ENCODE data around the gene CRADD. TPM values are rescaled to one million over a fixed set of nuclear protein-coding genes. Genes with fewer than 3 reads are reported as not detected.

The CRADD gene
- total and polyA plus RNA-seq, 2 donors (not counting 3 experiments of a cell fraction or from before 2014, with no cell fraction given): 11.7 to 14.5 TPM

DNA sequence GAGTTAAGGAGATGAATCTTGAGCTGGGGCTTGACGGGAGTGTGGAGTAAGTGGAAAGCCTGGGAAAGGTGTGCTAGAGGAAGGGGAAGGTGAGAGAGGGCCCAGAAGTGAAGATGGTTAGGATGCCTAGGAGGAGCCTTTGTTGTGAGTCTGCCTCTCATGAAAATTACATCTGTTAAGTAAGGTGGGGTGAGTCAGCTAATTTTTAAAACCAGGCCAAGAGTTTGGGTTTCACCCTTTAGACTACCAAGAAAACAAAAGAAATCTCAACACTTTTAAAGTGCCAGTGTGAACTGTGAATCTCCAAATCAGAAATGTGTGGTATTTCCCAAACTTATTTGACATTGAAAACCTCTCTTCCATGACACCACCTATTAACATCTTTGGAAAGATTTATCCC lies 185.2 kb downstream of the CRADD start:
- FAIRE-seq (no peak), DNase-seq (ENCODE audit: low read depth, low spot score) (no peak)
- H3K9ac ChIP-seq (replicated peaks; ENCODE audit: extremely low read depth, insufficient read depth, low read length): no peak overlapping the region
- H3K79me2 ChIP-seq (ENCODE audit: control insufficient read depth, insufficient read depth, low read length): no peaks in the 10 kb centered on the region
- no TSS peak for BruUV-seq (replicated peaks)
- H2AFZ ChIP-seq (ENCODE audit: low read depth, low read length): no peak overlapping the region
- no peaks in the 10 kb centered on the region for H3K9me1 ChIP-seq (replicated peaks; ENCODE audit: control insufficient read depth, extremely low read depth, insufficient read depth, low read length)
- no peaks in the 10 kb centered on the region for H3K9me3 ChIP-seq (replicated peaks; ENCODE audit: control insufficient read depth, insufficient read depth, low read length)
- H3K27ac ChIP-seq (ENCODE audit: insufficient read depth, low read depth, low read length): no peak overlapping the region
- no peak for TF ChIP-seq CTCF (IDR thresholded peaks at IDR 0.05; ENCODE audit: extremely low read depth in 1 of 2, insufficient read depth in 1 of 2, low read depth in 1 of 2, low read length in 2 of 2)
- H3K4me2 ChIP-seq (ENCODE audit: insufficient read depth, low read length): no peak overlapping the region
- CTCF ChIA-PET: no interaction called here
- intact Hi-C loops (cut with micrococcal nuclease): no loop called here
- H3K4me1 ChIP-seq (ENCODE audit: control insufficient read depth, extremely low read depth, insufficient read depth, low read length): no peaks in the 10 kb centered on the region
- H3K36me3 ChIP-seq (ENCODE audit: control insufficient read depth in 2 of 2, extremely low read depth in 1 of 2, insufficient read depth in 2 of 2, low read length in 2 of 2): no peaks in the 10 kb centered on the region
- POLR2A ChIA-PET: no interaction called here
- dilution Hi-C loops (cut with MboI; ENCODE audit: extremely low pct_ligation_motif_present, low sequenced_read_pairs): no loop called here
- no peaks in the 10 kb centered on the region for H3K27me3 ChIP-seq (ENCODE audit: control insufficient read depth in 2 of 2, insufficient read depth in 2 of 2, low read length in 2 of 2)
- H3K4me3 ChIP-seq (replicated peaks in 1 of 3; ENCODE audit: insufficient read depth in 1 of 3, low read depth in 1 of 3, low read length in 3 of 3): no peak overlapping the region
- H4K20me1 ChIP-seq (replicated peaks; ENCODE audit: control insufficient read depth, extremely low read depth, insufficient read depth, low read length): no peaks in the 10 kb centered on the region

- Histone ChIP-seq H3K9ac (replicated peaks; ENCODE audit: extremely low read depth, insufficient read depth, low read length) (no peak overlapping the region), H2AFZ (ENCODE audit: low read depth, low read length) (no peak overlapping the region), H3K9me3 (replicated peaks; ENCODE audit: control insufficient read depth, insufficient read depth, low read length) (no peaks in the 10 kb centered on the region), H3K79me2 (ENCODE audit: control insufficient read depth, insufficient read depth, low read length) (no peaks in the 10 kb centered on the region), H3K9me1 (replicated peaks; ENCODE audit: control insufficient read depth, extremely low read depth, insufficient read depth, low read length) (no peaks in the 10 kb centered on the region), H3K4me3 (replicated peaks in 1 of 3; ENCODE audit: insufficient read depth in 1 of 3, low read depth in 1 of 3, low read length in 3 of 3) (no peak overlapping the region), H3K36me3 (ENCODE audit: control insufficient read depth in 2 of 2, extremely low read depth in 1 of 2, insufficient read depth in 2 of 2, low read length in 2 of 2) (no peaks in the 10 kb centered on the region), H3K4me2 (ENCODE audit: insufficient read depth, low read length) (no peak overlapping the region), H3K4me1 (ENCODE audit: control insufficient read depth, extremely low read depth, insufficient read depth, low read length) (no peaks in the 10 kb centered on the region), H3K27me3 (ENCODE audit: control insufficient read depth in 2 of 2, insufficient read depth in 2 of 2, low read length in 2 of 2) (peaks cover 0 to 3% of the 10 kb centered on the region in 2 experiments), H3K27ac (ENCODE audit: insufficient read depth, low read depth, low read length) (no peak overlapping the region), H4K20me1 (replicated peaks; ENCODE audit: control insufficient read depth, extremely low read depth, insufficient read depth, low read length) (no peaks in the 10 kb centered on the region)
- POLR2A ChIA-PET: no interaction called here
- dilution Hi-C loops (cut with MboI; ENCODE audit: extremely low pct_ligation_motif_present, low sequenced_read_pairs): no loop called here
- CTCF ChIA-PET: no interaction called here
- FAIRE-seq (no peak), DNase-seq (ENCODE audit: low read depth, low spot score) (no peak)
- intact Hi-C loops (cut with micrococcal nuclease): no loop called here
- no TSS peak for BruUV-seq (replicated peaks)
- TF ChIP-seq FOS (IDR thresholded peaks at IDR 0.05; ENCODE audit: borderline replicate concordance, insufficient read depth, low read length): no peak
- no peak for TF ChIP-seq CTCF (IDR thresholded peaks at IDR 0.05; ENCODE audit: extremely low read depth in 1 of 2, insufficient read depth in 1 of 2, low read depth in 1 of 2, low read length in 2 of 2)
- TF ChIP-seq, protein P1, sequence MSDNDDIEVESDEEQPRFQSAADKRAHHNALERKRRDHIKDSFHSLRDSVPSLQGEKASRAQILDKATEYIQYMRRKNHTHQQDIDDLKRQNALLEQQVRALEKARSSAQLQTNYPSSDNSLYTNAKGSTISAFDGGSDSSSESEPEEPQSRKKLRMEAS (IDR thresholded peaks at IDR 0.05; ENCODE audit: insufficient read depth, insufficient read length): no peak
- no peak for TF ChIP-seq GATA2 (IDR thresholded peaks at IDR 0.05; ENCODE audit: insufficient read depth, insufficient read length, low read depth, low read length)
- no peak for TF ChIP-seq JUN (IDR thresholded peaks at IDR 0.05; ENCODE audit: borderline replicate concordance, insufficient read depth, insufficient read length, low read depth)
- TF ChIP-seq POLR2A (IDR thresholded peaks at IDR 0.05; ENCODE audit: low read depth, low read length): no peak
- TF ChIP-seq POLR2AphosphoS5 (IDR thresholded peaks at IDR 0.05; ENCODE audit: insufficient read depth, low read depth, low read length): no peak
- no peak for TF ChIP-seq EZH2 (IDR thresholded peaks at IDR 0.05; ENCODE audit: borderline replicate concordance, low read depth, low read length, severe bottlenecking)
- no peak for TF ChIP-seq MYC (IDR thresholded peaks at IDR 0.05; ENCODE audit: low read depth, low read length)
Measured at GRCh38 chr12:93865751-93866150, 188.6 kb downstream of the CRADD start.
